GM21367 (cell line): ENCODE data around the gene TMED5.
"Not testable (repeated sequence)": the region's sequence is repeated elsewhere in the genome, so short reads cannot be mapped to it uniquely, and the experiment has no call there.

Source experiments
- ATAC-seq: cut with Tn5 transposase; IDR thresholded peaks from one replicate; pipeline ENCODE4 v1.9.1; 2021; ENCODE audit not compliant: unreplicated experiment

Gene TMED5

DNA sequence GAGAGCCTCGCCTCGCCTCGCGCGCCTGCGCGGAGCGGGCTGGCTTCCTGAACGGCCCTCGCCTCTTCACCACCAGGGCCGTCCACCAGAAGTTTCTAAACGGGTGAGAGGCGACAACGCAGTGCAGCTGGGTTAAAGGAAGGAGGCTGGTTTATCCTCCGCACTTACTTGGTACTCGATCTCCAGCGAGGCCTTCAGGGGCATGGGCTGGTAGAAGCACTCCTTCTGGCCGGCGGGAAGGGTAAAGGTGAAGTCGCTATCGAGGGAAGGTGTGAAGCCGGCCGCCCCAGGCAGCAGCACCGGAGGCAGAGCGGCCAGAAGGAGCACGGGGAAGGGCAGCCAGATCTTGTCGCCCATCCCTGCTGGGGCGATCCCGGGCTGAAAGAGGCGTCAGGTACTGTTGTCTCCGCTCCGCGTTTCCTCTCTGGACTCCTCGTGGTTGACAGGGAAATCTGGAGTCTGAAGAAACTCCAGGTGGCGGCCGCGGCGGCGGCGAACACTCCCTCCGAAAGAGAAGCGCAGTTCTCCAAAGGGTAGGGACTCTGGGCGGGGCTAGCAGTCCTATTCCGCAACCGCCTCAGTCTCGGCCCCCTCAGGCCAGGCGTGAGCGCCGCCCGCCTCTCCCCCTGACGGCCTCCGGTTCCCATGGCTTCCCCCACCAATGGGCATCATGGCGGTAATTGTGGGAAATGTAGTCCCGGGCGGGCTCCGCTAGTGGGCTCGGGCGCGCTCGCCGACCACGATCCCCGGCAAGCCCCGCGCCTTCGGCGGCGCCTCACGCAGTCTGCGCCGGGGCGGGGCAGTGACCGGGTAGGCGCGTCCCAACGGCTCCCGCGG, at the start of gene TMED5:
Gene TMED5 (minus strand): TSS at position 528 of the 837 bp plus-strand sequence. CDS start 171 bp downstream, at position 357.
- peak; percentile 78 for ATAC-seq

DNA sequence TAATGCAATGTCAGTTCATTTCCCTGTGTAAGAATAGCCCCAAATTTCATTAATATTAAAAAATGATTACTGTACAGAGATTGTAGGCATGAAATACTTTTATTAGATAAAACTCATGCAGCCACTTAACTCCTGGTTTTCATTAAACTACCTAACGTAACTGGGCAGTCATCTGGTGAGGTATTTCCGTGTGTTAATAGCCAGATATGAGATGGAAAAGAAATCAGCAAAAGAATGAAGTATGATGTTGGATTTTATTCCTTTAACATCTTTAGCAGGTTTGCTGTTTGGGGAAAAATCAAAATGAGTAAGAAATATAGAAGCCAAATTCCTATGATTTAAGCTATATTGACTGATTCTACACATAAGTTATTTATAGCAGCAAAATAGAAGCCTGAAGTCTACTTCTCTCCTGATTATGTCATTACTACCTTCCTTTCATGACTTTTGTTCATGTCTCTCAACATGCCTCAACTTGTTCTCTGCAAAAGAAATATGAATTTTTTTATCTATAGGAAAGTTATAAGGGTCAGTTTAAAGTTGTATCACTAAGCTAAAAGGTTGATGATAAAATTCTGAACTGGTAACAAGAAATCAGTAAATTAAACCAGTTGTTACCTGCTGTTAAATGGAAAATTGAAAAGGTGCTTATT, 42.9 kb upstream of the TMED5 start:
- no peak for ATAC-seq

DNA sequence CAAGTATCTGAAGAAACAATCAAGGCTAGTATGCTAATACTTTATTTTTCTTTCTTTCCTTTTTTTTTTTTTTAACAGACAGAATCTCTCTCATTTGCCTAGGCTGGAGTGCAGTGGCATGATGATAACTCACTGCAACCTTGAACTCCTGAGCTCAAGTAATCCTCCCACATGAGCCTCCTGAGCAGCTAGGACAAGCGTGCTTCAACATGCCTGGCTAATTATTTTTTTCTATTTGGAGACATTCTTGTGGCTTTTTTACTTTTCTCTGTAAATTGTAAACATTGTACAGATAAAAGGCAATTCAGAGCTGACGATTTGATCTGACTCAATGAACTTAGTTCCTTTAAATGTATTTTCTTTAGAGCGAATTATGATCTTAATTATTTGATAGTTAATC, 41.7 kb upstream of the TMED5 start:
- ATAC-seq: no peak

DNA sequence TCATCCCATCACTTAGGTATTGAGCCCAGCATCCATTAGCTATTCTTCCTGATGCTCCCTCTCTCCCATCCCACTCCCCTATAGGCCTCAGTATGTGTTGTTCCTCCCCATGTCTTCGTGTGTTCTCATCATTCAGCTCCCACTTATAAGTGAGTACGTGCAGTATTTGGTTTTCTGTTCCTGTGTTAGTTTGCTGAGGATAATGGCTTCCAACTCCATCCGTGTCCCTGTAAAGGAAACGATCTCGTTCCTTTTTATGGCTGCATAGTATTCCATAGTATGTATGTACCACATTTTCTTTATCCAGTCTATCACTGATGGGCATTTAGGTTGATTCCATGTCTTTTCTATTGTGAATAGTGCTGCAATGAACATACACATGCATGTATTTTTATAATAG, 40.5 kb upstream of the TMED5 start:
- ATAC-seq: not testable (repeated sequence)

DNA sequence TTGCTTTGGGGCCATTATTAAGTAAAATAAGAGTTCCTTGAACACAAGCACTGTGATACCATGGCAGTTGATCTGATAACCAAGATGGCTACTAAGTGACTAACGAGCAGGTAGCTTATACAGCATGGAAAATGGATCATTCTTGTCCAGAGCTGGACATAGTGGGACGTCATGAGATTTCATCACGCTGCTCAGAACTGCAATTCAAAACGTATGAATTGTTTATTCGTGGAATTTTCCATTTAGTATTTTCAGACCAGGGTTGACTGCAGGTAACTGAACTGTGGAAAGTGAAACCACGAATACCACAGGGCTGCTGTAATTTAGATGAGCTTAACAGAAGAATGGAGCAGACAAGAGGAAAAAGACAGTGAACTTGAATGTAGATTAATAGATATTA, 39.2 kb upstream of the TMED5 start:
- no peak for ATAC-seq

DNA sequence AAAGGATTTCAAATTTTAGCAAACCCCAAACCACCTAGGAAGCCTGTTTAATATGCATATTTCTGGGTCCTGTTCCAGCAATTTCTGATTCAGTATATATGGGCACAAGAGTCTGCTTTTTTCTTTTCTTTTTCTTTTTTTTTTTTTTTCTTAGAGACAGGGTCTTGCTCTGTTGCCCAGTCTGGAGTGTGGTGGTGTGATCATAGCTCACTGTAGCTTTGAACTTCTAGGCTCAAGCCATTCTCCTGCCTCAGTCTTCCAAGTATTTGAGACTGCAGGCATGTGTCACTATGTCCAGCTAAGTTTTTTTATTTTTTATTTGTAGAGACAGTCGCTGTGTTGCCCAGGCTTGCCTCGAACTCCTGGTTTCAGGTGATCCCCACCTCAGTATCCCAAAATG, 35.1 kb upstream of the TMED5 start:
- no peak for ATAC-seq

DNA sequence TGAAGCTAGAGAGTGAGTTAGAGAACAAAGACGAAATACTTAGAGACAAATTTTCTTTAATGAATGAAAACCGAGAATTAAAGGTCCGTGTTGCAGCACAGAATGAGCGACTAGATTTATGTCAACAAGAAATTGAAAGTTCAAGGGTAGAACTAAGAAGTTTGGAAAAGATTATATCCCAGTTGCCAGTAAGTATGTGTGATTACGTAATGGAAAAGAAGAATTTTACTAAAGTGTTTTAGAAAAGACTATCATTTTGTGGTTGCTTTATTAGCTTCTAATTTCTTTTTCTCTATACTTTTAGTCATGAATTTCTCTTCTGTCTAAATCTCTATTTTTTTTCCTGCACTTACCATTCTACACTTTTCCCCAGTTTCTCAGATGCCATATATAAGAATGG, 27.0 kb upstream of the TMED5 start:
- ATAC-seq: no peak

DNA sequence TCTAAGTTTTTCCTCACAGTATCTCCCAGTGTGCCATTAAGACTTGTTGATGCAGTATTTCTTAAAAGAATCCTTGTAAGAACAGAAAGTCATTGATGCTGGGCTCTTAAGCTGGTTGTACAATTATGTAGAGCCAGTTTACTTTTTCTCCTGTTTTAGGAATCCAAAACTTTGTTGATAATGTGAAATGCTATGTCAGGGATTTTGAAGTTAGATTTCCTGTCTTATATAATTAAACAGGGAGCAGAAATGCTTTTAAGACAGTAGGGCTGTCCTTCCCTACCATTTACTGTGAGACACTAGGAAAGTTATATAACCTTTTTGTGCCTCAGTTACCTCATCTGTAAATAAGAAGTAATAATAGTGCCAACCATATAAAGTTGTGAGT, 26.3 kb upstream of the TMED5 start:
- ATAC-seq: no peak

DNA sequence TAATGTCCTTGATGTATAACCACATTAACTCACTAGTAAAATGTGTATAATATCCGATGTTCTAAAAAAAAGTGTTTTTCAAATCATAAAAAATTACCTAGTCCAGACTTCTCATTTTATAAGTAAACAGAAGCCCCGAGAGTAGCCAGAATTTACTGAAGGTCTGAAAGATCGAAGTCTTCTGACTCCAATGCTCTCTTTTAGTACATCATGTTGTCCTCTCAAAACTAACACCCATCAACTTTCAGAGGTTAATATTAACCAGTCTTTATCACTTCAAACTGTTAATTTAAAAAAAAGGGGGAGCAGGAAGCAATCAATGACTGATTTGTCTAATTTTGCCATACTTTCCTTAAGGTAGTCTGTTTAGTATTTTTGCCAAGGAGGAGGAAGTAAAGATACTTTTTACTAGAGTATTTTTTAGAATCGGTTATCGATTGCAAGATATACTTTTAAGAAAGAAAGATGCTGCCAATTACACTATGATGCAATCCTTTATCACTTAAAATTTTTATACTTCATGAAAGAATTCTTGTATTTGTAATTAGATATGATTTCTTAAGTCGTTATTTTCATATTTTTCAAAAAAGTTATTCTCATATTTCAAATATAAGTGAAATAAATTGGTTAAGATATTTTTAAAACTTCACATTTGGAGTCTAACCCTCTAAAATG, 25.8 kb upstream of the TMED5 start:
- no peak for ATAC-seq

DNA sequence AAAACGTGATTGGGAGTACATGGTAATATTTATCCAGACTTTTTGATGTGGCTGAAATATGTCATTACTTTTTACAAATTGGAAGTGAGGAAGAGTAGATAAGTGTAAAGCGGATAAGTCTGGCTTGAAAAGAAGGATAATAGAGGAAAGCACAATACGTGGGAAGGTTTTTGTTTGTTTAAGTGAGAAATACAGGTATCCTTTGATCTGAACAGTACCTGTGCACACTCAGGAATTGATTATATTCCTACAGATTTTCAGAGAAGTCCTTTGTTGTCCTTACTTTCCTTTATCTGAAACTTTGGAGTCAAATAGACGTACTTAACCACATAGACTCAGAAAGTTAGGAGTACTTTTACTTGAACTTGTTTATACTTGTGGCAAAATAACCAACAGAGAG, 20.5 kb upstream of the TMED5 start:
- no peak for ATAC-seq

DNA sequence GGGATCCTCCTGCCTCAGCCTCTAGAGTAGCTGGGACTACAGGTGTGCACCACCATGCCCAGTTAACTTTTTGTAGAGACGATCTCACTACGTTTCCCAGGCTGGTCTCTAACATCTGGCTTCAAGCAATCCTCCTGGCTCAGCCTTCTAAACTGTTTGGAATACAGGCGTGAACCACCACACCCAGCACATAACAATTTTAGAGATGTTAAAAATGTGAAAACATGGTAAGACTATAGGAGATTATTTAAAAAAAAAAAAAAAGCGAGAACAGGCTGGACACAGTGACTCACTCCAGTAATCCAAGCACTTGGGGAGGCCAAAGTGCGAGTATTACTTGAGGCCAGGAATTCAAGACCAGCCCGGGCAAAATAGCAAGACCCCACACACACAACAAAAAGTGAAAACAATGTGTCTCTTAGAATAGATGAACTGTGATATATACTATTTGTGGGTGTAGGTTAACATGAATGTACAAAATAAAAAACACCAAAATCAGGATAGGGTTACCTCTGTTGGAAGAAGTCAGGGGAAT, 19.9 kb upstream of the TMED5 start:
- no peak for ATAC-seq

DNA sequence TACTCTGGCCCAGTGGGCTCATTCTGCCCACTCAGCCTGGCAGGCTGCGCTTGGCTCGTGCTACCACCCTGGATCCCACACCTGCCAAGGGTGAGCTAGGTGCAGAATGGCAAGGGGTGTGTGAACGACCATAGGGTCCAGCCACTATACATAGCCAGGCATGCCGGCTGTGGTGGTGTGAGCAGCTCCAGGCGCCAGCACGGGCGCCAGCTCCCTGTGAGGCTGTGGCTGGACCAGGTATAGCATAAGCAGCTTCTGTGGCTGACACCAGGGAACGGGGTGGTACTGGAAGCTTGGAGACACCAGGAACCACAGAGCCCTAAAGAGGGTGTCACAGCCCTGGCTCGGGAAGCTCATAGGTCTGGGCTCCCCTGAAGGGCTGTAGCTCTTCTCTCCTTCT, 18.9 kb upstream of the TMED5 start:
- ATAC-seq: no peak

DNA sequence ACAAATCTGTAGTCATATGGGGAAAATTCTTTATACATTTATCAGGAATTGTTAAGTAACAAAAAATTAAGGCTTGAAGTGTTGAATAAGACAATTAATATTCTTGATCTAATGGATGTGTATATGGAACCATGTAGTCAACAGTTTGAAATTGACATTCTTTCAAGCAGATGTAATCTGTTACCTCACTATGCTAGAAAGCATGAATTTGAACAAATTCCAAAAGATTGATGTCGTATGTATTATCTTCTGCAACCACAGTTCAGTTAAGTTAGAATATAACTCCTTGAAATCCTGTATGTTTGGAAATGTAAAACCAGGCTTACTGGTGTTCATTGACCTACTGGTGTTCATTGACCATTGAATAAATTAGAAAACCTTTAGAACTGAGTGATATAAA, 16.4 kb upstream of the TMED5 start:
- ATAC-seq: no peak

DNA sequence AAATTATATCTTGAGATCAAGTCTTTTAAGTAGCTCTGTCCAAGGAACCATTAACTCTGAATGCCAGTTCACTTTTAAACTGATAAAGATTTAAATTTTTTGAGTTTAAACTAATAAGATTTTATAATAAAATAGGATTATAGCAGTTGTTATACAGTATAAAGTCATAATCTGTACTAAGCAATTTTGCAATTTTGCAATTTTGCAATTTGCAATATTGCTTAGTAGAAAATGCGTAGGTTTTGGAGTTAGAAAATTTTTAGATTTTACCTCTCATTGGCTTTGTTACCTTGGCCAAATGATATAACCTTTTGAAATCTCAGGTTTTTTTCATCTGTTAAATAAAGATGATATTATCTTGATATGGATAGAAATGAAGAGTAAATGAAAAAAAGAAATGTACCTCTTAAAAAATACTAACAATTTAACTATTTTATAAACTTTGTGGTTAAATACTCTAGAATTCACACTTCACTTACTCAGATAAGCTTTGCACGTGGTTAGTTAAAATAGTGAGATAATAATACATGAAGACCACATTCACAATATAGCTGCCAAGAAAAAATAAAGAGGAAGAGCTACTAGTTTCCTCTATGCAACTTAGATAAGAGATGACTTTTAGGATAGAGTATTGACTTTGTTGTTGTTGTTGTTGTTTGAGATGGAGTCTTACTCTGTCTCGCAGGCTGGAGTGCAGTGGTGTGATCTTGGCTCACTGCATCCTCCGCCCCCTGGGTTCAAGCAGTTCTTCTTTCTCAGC, 14.2 kb upstream of the TMED5 start:
- no peak for ATAC-seq

DNA sequence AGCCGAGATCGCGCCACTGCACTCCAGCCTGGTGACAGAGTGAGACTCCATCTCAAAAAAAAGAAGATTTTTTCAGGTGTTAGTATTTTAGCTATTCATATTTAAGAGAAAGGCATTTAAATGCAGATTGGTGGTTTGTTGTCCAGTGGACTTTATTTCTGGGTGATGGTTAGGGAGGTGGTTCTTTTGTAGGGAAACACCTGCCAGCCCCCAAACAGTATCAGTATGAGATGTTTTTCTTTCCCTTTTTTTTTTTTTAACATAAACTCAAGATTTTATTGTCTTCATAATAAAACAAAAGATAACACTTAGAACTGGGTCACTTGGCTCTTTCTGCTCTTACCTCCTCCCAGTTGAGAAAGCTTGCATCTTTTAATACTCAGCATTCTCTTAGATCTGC, 10.2 kb upstream of the TMED5 start:
- ATAC-seq: no peak

DNA sequence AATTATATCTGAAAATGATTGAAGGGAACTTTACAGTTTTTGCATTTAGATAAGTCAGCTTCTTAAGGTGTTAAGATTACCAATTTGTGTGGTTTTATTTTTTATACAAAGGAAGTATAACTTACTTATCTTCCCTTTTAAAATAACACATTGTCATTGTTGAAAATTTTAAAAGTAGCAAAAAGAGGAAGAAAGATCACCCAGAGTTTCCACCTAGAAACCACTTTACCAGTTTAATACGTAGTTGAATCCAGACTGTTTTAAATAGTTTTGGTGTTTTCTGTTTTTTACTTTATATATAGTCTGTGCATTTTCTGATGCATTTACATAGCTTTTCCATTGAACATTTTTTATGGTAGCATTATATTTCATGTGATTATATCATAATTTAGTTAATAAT, 6.5 kb upstream of the TMED5 start:
- ATAC-seq: no peak

DNA sequence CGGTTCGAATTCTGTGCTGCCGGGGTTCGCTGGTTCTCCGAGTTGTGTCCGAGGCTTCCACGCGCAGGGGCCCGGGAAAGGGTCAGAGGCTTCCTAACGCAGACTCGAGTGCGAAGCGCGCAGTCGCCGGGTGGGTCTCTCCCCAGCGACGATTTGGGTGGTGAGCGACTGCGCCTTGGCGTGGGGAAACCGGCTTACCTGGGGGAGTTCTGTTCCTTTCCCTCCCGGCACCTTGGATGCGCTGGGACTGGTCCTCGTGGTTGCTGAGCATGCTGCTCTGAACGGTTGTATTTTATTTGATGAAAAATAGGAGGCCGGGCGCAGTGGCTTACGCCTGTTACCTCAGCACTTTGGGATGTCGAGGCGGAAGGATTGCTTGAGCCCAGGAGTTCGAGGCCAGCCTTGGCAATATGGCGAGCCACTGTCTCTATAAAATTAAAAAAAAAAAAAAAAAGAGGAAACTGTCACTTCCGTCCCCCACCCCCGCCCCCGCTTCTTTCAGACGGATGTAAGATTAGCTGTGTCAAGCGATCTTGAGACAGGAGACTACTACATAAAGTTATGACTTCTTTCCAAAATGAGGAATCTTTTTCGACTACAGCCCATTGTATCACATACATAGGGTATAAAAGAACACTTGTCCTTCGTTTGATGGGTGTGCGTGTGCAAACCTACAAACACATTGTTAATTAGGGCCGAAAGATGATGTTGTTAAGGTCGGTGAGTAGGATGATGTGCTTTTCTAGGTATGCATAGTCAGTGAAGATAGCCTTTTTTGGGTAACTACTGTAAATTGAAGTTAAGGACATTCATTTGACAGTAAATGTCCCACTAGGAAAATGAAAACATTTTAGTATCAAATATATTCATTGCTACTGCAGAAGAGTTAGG, 755 bp upstream of the TMED5 start, which contains the start of gene CCDC18:
Gene CCDC18 (plus strand): TSS at position 2 of the 891 bp plus-strand sequence. CDS start 2,638 bp downstream, outside the sequence.
- no peak for ATAC-seq

DNA sequence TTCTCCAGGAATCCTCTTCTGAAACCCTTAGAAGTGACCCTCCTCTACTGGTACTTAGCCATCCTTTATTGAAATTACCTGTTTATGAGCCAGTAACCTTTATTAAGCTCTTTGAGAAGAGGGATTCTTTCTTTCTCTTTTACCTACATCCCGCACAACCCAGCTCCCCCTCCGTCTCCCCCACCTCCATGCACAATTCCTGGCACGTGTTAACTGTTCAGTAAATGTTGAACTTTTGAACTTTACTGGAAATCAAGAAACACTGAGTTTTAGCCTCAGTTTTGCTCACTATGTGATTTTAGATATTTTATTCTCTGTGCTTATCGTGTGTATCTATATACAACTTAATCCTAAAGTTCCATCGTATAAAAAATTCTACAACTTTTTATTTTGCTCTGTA, 1.8 kb downstream of the TMED5 start:
- no peak for ATAC-seq

DNA sequence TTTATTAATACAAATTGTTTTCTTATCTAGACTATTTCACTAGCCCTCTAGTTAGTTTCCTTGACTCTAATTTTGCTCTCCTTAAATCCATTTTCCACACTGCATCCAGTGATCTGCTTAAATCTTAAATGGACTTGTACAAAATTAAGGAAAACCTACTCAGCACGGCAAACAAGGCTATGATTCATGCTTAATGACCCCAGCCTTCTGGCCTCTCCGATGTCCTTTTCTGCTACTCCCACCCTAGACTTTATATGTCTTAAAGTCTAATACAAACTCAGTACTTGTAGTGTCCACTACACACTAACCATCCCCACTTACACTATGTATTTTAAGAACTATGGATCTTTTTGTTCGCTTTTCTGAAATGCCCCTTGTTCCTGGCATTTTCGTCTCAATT, 2.2 kb downstream of the TMED5 start:
- ATAC-seq: no peak

DNA sequence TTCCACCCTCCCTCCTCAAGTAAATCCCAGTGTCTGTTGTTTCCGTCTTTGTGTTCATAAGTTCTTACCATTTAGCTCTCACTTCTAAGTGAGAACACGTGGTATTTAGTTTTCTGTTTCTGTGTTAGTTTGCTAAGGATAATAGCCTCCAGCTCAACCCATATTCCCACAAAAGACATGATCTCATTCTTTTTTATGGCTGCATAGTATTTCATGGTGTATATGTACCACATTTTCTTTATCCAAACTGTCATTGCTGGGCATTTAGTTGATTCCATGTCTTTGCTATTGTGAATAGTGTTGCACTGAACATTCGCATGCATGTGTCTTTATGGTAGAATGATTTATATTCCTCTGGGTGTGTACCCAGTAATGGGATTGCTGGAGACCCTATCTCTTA, 5.6 kb downstream of the TMED5 start:
- not testable (repeated sequence) for ATAC-seq
